ENCODE results near the gene ALKBH3.

The ALKBH3 gene

GRCh38 chr11:43880640-43881159 is at the start of gene ALKBH3:
Gene ALKBH3, plus strand, starts transcription at chr11:43880831. Its CDS starts 1,822 bp downstream, at chr11:43882653.
- no peak for TF ChIP-seq CTCF (IDR thresholded peaks at IDR 0.05; ENCODE audit: insufficient read depth, low read depth, low read length, missing control alignments)
- DNase-seq (ENCODE audit: low read depth): peak; percentile 95
- peak within 1 kb of the TSS; percentile 98 for H3K4me3 ChIP-seq (ENCODE audit: low read length)

- H3K4me3 ChIP-seq (ENCODE audit: low read length): no peak overlapping the region
- TF ChIP-seq CTCF (IDR thresholded peaks at IDR 0.05; ENCODE audit: insufficient read depth, low read depth, low read length, missing control alignments): no peak
- DNase-seq (ENCODE audit: low read depth): peak; percentile 99
Observed at GRCh38 chr11:43830928-43831440, 49.6 kb upstream of the ALKBH3 start.

- peak; percentile 75 for DNase-seq (ENCODE audit: low read depth)
- no peak for TF ChIP-seq CTCF (IDR thresholded peaks at IDR 0.05; ENCODE audit: insufficient read depth, low read depth, low read length, missing control alignments)
- no peak overlapping the region for H3K4me3 ChIP-seq (ENCODE audit: low read length)
Observed at GRCh38 chr11:43832536-43832935, 48.1 kb upstream of the ALKBH3 start.

GRCh38 chr11:43833657-43834073 is 47.0 kb upstream of the ALKBH3 start:
- H3K4me3 ChIP-seq (ENCODE audit: low read length): no peak overlapping the region
- peak; percentile 27 for DNase-seq (ENCODE audit: low read depth)
- no peak for TF ChIP-seq CTCF (IDR thresholded peaks at IDR 0.05; ENCODE audit: insufficient read depth, low read depth, low read length, missing control alignments)

- no peak for TF ChIP-seq CTCF (IDR thresholded peaks at IDR 0.05; ENCODE audit: insufficient read depth, low read depth, low read length, missing control alignments)
- H3K4me3 ChIP-seq (ENCODE audit: low read length): no peak overlapping the region
- no peak for DNase-seq (ENCODE audit: low read depth)
Observed at GRCh38 chr11:43834286-43834685, 46.3 kb upstream of the ALKBH3 start.

- TF ChIP-seq CTCF (IDR thresholded peaks at IDR 0.05; ENCODE audit: insufficient read depth, low read depth, low read length, missing control alignments): no peak
- no peak overlapping the region for H3K4me3 ChIP-seq (ENCODE audit: low read length)
- DNase-seq (ENCODE audit: low read depth): no peak
Observed at GRCh38 chr11:43835104-43835503, 45.5 kb upstream of the ALKBH3 start.

- no peak for TF ChIP-seq CTCF (IDR thresholded peaks at IDR 0.05; ENCODE audit: insufficient read depth, low read depth, low read length, missing control alignments)
- no peak overlapping the region for H3K4me3 ChIP-seq (ENCODE audit: low read length)
- no peak for DNase-seq (ENCODE audit: low read depth)
Observed at GRCh38 chr11:43837879-43838278, 42.8 kb upstream of the ALKBH3 start.

Measured in epithelial cell of esophagus (primary cell).